Lower leg skin (tissue), 4 donors: ENCODE measurements around the gene SS18L1. TPM values are rescaled to one million over a fixed set of nuclear protein-coding genes. Genes with fewer than 3 reads are reported as not detected.

Experiments
- DNase-seq, 2 donors: peaks; one replicate each; pipeline ENCODE4 v3.0.0-alpha.2; 2019; ENCODE audit warnings: low spot score in 2 of 2
- H3K4me3 ChIP-seq: fragments of 200-600 bp; sonication (generic); 2 replicates; pipeline ENCODE4 v1.5.1; 2017; ENCODE audit warnings: mild to moderate bottlenecking, low read depth; ENCODE audit not compliant: poor library complexity, severe bottlenecking
- POLR2A ChIP-seq, 2 donors: fragments of 450-650 bp; IDR thresholded peaks; one replicate each; pipeline ENCODE4 v1.6.1; 2016 to 2017; ENCODE audit warnings: antibody characterized with exemption in 2 of 2, mild to moderate bottlenecking in 1 of 2, moderate library complexity in 1 of 2
- whole genome bisulfite sequencing, 2 donors: methylation state at CpG; one replicate each; pipeline ENCODE4 v1.1.5; 2018; 5-methylcytosine and 5-hydroxymethylcytosine counted together
- intact Hi-C: fragments of 100-400 bp; cut with DNase I; formaldehyde crosslinking; loops from one replicate; pipeline ENCODE4 v1.15.0; 2023; ENCODE audit warnings: low total_unique reads
- total RNA-seq, 4 donors: library from RNA; depleted of rRNA; stranded (reverse); fragments of >200 nt; gene quantifications; one replicate each; pipeline ENCODE4 v1.1.0, GENCODE V29; 2016
- TF ChIP-seq, protein P1 (sequence below), 3 donors: fragments of 450-650 bp; IDR thresholded peaks; one replicate each; pipeline ENCODE4 v1.5.1; 2016; ENCODE audit warnings: antibody characterized with exemption in 3 of 3, mild to moderate bottlenecking in 3 of 3, moderate library complexity in 2 of 3

The SS18L1 gene
- total RNA-seq, 4 donors from 2014 or later = 23.3 to 51.7 (median 25.8) TPM

DNA sequence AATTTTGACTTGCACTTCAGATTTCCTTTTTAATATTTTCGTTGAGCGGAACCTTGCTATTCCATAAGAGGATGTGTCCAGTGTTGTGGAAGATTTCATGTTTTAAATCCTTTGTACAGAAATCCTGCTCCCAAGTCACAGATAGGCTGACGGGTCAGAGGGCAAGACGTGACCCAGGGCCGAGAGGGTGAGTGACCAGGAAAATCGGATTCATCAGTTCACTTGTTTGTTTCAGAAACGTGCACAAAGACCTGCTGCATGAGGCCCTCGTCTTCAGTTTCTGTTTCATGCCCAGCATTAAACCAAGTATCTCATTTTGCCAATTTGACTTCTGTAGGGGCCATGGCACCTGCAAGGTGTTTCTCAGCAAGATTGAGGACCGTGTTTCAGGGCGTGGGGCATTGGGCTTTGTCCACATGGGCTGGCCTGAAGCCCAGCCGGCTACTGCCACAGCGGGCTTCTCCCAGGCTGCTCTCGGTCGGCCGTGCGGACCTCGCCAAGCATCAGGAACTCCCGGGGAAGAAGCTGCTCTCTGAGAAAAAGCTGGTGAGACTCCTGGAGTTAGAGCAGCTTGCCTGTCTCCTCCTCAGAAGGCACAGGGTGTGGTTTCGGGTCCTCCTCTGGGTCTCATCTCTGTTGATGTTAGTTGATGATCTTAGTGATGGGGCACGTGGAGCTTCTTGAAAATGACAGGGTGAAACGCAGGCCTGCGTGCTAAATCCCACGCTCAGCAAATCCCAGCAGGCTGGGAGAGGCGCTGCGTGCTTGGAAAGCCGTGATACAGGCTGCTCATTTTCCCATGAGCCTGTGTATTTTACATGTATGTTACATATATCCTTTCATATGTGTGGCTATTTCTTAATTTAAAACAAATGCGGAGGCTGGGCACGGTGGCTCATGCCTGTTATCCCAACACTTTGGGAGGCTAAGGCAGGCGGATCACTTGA lies 49.8 kb downstream of the SS18L1 start:
- 86 to 91% methylated on average over 29 of the region's 29 CpGs for WGBS, 2 donors
- intact Hi-C loops = no loop called here
- H3K4me3 ChIP-seq = no peak overlapping the region
- no peak for DNase-seq
- TF ChIP-seq POLR2A (IDR thresholded peaks at IDR 0.05) = no peak
- TF ChIP-seq, protein P1, sequence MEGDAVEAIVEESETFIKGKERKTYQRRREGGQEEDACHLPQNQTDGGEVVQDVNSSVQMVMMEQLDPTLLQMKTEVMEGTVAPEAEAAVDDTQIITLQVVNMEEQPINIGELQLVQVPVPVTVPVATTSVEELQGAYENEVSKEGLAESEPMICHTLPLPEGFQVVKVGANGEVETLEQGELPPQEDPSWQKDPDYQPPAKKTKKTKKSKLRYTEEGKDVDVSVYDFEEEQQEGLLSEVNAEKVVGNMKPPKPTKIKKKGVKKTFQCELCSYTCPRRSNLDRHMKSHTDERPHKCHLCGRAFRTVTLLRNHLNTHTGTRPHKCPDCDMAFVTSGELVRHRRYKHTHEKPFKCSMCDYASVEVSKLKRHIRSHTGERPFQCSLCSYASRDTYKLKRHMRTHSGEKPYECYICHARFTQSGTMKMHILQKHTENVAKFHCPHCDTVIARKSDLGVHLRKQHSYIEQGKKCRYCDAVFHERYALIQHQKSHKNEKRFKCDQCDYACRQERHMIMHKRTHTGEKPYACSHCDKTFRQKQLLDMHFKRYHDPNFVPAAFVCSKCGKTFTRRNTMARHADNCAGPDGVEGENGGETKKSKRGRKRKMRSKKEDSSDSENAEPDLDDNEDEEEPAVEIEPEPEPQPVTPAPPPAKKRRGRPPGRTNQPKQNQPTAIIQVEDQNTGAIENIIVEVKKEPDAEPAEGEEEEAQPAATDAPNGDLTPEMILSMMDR (IDR thresholded peaks at IDR 0.05) = no peak

DNA sequence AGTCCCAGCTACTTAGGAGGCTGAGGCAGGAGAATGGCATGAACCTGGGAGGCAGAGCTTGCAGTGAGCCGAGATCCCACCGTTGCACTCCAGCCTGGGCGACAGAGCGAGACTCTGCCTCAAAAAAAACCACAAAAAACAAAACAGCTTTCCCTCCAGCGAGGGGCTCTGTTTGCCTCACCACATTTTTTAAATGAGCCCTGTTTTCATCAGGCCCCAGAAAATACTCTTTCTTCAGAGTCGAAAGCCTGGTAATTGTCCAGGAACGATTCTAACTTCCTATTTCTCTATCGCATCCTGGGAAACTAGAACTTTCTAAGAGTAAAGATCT lies 51.5 kb downstream of the SS18L1 start:
- 80 to 83% methylated on average over 8 of the region's 8 CpGs for WGBS, 2 donors
- intact Hi-C loops = no loop called here
- no peak for TF ChIP-seq POLR2A (IDR thresholded peaks at IDR 0.05)
- TF ChIP-seq, protein P1 (IDR thresholded peaks at IDR 0.05) = no peak

DNA sequence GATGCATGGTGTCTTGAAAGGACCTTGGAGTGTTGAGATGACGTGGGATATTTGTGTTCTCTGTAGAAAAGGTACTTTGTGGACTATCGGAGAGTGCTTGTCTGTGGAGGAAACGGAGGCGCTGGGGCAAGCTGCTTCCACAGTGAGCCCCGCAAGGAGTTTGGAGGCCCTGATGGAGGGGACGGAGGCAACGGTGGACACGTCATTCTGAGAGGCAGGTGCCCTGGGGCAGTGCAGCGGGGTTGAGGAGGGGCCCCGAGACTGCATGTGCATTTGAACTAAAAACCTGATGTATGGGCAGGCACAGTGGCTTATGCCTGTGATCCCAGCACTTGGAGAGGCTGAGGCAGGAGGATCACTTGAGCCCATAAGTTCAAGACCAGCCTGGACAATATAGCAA lies 52.2 kb downstream of the SS18L1 start:
- no peak for TF ChIP-seq POLR2A (IDR thresholded peaks at IDR 0.05)
- TF ChIP-seq, protein P1 (IDR thresholded peaks at IDR 0.05) = no peak
- WGBS, 2 donors = 88% methylated on average over 10 of the region's 10 CpGs
- no peak for DNase-seq
- no peak overlapping the region for H3K4me3 ChIP-seq
- intact Hi-C loops = no loop called here

More for the DNA sequence above, 51.5 kb downstream of the SS18L1 start:
- no peak for DNase-seq
- H3K4me3 ChIP-seq = no peak overlapping the region

DNA sequence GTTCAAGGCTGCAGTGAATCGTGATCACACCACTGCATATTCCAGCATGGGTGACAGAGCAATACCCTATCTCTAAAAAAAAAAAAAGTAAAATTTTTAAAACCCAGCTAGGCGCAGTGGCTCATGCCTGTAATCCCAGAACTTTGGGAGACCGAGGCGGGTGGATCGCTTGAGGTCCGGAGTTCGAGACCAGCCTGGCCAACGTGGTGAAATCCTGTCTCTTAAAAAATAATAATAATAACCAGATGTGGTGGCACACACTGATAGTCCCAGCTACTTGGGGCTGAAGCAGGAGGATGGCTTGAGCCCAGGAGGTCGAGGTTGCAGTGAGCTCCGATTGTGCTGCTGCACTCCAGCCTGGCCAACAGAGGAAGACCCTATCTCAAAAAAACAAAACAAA lies 52.7 kb downstream of the SS18L1 start:
- intact Hi-C loops = no loop called here
- no peak for TF ChIP-seq POLR2A (IDR thresholded peaks at IDR 0.05)
- TF ChIP-seq, protein P1 (IDR thresholded peaks at IDR 0.05) = no peak
- WGBS, 2 donors = 89 to 93% methylated on average over 10 of the region's 10 CpGs
- DNase-seq = no peak
- no peak overlapping the region for H3K4me3 ChIP-seq

DNA sequence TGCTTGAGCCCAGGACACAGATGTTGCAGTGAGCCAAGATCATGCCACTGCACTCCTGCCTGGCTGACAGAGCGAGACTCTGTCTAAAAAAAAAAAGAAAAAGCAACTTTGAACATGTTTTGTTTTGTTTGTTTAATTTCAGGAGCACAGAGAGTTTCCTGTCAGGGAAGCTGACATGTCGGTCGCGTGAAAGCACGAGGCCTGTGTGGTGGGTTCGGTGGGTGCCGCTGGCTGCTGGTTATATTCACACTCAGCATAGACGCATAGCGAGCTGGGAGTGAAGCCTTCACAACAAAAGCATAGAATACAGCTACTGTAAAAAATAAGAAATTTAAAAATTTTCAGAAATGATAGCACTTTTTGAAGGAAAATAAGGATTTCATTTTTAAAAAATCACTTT lies 53.7 kb downstream of the SS18L1 start:
- DNase-seq = no peak
- TF ChIP-seq, protein P1 (IDR thresholded peaks at IDR 0.05) = no peak
- no peak for TF ChIP-seq POLR2A (IDR thresholded peaks at IDR 0.05)
- 87 to 96% methylated on average over 9 of the region's 9 CpGs for WGBS, 2 donors
- H3K4me3 ChIP-seq = no peak overlapping the region
- intact Hi-C loops = no loop called here
